Measurements from ENCODE around the gene GOLGA1.
A peak's percentile ranks its signal among the peaks of the same experiment; 100 is the strongest.

Gene GOLGA1

GRCh38 chr9:124880501-124880900, 60.4 kb downstream of the GOLGA1 start:
- no peak for DNase-seq

- DNase-seq: no peak
These were observed 61.7 kb downstream of the GOLGA1 start for GRCh38 chr9:124879226-124879625.

- no peak for DNase-seq
These were observed 62.4 kb downstream of the GOLGA1 start for GRCh38 chr9:124878518-124878917.

GRCh38 chr9:124878021-124878420, 62.9 kb downstream of the GOLGA1 start:
- DNase-seq: no peak

- no peak for DNase-seq
These were observed 63.7 kb downstream of the GOLGA1 start for GRCh38 chr9:124877021-124877782.

GRCh38 chr9:124875501-124875900, 65.4 kb downstream of the GOLGA1 start:
- no peak for DNase-seq

GRCh38 chr9:124873664-124874063, 67.2 kb downstream of the GOLGA1 start:
- DNase-seq: no peak

- no peak for DNase-seq
These were observed 69.7 kb downstream of the GOLGA1 start for GRCh38 chr9:124871156-124871561.

- DNase-seq: no peak
These were observed 70.2 kb downstream of the GOLGA1 start for GRCh38 chr9:124870723-124871122.

- peak; percentile 85 to 89 for DNase-seq
These were observed 70.8 kb downstream of the GOLGA1 start for GRCh38 chr9:124869986-124870560.

- peak in 1 of 2 donors; percentile 44 for DNase-seq
These were observed 71.4 kb downstream of the GOLGA1 start for GRCh38 chr9:124869466-124869985.

- DNase-seq: peak; percentile 91 to 92
These were observed 72.1 kb downstream of the GOLGA1 start for GRCh38 chr9:124868511-124869465.

- DNase-seq: no peak
These were observed 77.5 kb downstream of the GOLGA1 start for GRCh38 chr9:124863371-124863871.

GRCh38 chr9:124861342-124862229, 79.3 kb downstream of the GOLGA1 start, which contains the start of the genes ARPC5L and RPL35:
ARPC5L (plus strand) TSS chr9:124862130; CDS start chr9:124869291, 7,161 bp downstream.
RPL35 (minus strand) TSS chr9:124861957; CDS start chr9:124861912, 45 bp downstream.
- DNase-seq: peak; percentile 95 to 97

GRCh38 chr9:124860582-124861341, 80.1 kb downstream of the GOLGA1 start:
- no peak for DNase-seq

GRCh38 chr9:124859803-124860581, 80.9 kb downstream of the GOLGA1 start:
- DNase-seq: no peak

- DNase-seq: no peak
These were observed 82.4 kb downstream of the GOLGA1 start for GRCh38 chr9:124858330-124859046.

- no peak for DNase-seq
These were observed 83.2 kb downstream of the GOLGA1 start for GRCh38 chr9:124857533-124858162.
